ENCODE data around the gene SLC9A3. TPM values are rescaled to one million over a fixed set of nuclear protein-coding genes. Genes with fewer than 3 reads are reported as not detected.

Gene SLC9A3
- polyA plus RNA-seq, 1 donor = 203 TPM

DNA sequence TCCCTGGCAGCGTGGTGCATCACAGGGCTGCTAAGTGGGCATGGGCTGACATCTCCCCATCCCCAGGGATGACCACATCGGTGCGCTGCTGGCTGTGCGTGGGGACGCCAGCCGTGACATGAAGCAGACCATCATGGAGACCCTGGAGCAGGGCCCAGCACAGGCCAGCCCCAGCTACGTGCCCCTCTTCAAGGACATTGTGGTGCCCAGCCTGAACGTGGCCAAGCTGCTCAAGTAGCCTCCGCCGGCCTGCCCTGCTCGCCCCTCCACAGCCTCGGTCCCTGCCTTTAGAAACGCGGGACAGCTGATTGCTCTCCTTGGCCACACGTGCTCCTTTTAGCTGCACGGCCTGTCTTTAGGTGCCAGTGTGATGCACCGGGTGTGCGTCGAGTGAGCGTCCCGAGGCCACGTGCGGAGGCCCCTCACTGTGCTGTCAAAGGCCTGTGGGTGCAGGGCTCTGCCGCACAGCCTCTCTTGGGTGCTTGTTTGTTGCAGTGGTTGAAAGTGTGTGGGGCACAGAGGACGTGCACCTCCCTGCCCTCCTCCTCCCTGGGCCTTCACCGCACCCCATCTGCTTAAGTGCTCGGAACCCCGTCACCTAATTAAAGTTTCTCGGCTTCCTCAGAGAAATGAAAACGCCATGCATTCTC lies 57.5 kb downstream of the SLC9A3 start:
- Histone ChIP-seq H3K27ac (ENCODE audit: low read length) (no peak overlapping the region), H3K4me1 (ENCODE audit: control insufficient read depth, insufficient read depth, low read length) (peaks cover 5% of the 10 kb centered on the region), H3K4me3 (ENCODE audit: low read length) (no peak overlapping the region), H3K27me3 (ENCODE audit: control insufficient read depth, insufficient read depth, low read length) (no peaks in the 10 kb centered on the region), H3K9me3 (ENCODE audit: control insufficient read depth, low read depth, low read length) (peaks cover 9% of the 10 kb centered on the region), H3K36me3 (ENCODE audit: control insufficient read depth, insufficient read depth, low read length) (peaks cover 67% of the 10 kb centered on the region)
- no CpG with 5 or more reads among the region's 30 CpGs for WGBS (ENCODE audit: insufficient coverage, low lambda C conversion rate)
- DNase-seq = no peak

DNA sequence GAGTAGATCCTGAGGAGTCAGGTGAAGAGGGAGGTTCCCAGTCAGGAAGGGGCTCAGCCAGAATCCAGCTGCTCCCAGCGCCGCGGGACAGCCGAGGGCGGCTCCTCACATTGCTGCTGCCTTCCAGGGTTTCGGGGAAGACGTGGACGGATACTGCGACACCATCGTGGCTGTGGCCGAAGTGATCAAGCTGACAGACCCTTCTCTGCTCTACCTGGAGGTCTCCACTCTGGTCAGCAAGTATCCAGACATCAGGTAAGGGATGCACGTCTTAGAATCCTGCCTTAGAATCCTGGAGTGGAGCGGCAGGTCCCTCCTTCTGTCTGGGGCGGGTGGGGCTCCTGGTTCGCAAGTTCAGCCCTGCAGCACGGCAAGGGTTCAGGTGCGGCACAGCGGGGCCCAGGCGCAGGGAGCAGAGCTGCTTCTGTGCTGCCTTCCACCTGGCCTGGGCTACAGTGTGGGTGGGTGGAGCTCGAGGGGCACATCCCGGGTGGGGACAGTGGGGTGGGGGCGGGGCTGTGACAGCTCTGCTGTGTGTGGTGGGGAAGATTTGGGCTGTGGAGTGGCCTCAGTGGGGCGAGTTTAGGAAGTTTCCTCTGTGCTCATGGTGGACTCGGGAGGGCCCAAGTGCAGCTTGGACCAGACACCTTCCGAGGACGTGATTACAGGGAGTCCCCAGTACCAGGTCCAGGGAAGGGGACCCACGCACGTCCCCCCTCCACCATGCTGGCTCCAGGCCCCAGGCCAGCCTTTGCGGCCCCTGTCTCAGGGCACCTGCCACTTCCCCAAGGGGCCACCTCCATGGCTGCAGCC lies 58.5 kb downstream of the SLC9A3 start:
- Histone ChIP-seq H3K27me3 (ENCODE audit: control insufficient read depth, insufficient read depth, low read length) (no peaks in the 10 kb centered on the region), H3K4me1 (ENCODE audit: control insufficient read depth, insufficient read depth, low read length) (no peaks in the 10 kb centered on the region), H3K36me3 (ENCODE audit: control insufficient read depth, insufficient read depth, low read length) (peaks cover 62% of the 10 kb centered on the region), H3K4me3 (ENCODE audit: low read length) (no peak overlapping the region), H3K9me3 (ENCODE audit: control insufficient read depth, low read depth, low read length) (peaks cover 9% of the 10 kb centered on the region), H3K27ac (ENCODE audit: low read length) (no peak overlapping the region)
- WGBS (ENCODE audit: insufficient coverage, low lambda C conversion rate) = no CpG with 5 or more reads among the region's 29 CpGs
- DNase-seq = no peak

- DNase-seq = no peak
- peaks cover 9% of the 10 kb centered on the region for H3K9me3 ChIP-seq (ENCODE audit: control insufficient read depth, low read depth, low read length)
- no peak overlapping the region for H3K4me3 ChIP-seq (ENCODE audit: low read length)
- WGBS (ENCODE audit: insufficient coverage, low lambda C conversion rate) = no CpG with 5 or more reads among the region's 63 CpGs
- H3K4me1 ChIP-seq (ENCODE audit: control insufficient read depth, insufficient read depth, low read length) = no peaks in the 10 kb centered on the region
- H3K27me3 ChIP-seq (ENCODE audit: control insufficient read depth, insufficient read depth, low read length) = no peaks in the 10 kb centered on the region
- no peak overlapping the region for H3K27ac ChIP-seq (ENCODE audit: low read length)
- peaks cover 63% of the 10 kb centered on the region for H3K36me3 ChIP-seq (ENCODE audit: control insufficient read depth, insufficient read depth, low read length)
Observed at GRCh38 chr5:464843-465590, 59.2 kb downstream of the SLC9A3 start.

- WGBS (ENCODE audit: insufficient coverage, low lambda C conversion rate) = no CpG with 5 or more reads among the region's 19 CpGs
- H3K9me3 ChIP-seq (ENCODE audit: control insufficient read depth, low read depth, low read length) = peaks cover 9% of the 10 kb centered on the region
- no peaks in the 10 kb centered on the region for H3K27me3 ChIP-seq (ENCODE audit: control insufficient read depth, insufficient read depth, low read length)
- H3K4me1 ChIP-seq (ENCODE audit: control insufficient read depth, insufficient read depth, low read length) = no peaks in the 10 kb centered on the region
- no peak overlapping the region for H3K4me3 ChIP-seq (ENCODE audit: low read length)
- peaks cover 67% of the 10 kb centered on the region for H3K36me3 ChIP-seq (ENCODE audit: control insufficient read depth, insufficient read depth, low read length)
- DNase-seq = no peak
- H3K27ac ChIP-seq (ENCODE audit: low read length) = no peak overlapping the region
Observed at GRCh38 chr5:464446-464842, 59.8 kb downstream of the SLC9A3 start.

DNA sequence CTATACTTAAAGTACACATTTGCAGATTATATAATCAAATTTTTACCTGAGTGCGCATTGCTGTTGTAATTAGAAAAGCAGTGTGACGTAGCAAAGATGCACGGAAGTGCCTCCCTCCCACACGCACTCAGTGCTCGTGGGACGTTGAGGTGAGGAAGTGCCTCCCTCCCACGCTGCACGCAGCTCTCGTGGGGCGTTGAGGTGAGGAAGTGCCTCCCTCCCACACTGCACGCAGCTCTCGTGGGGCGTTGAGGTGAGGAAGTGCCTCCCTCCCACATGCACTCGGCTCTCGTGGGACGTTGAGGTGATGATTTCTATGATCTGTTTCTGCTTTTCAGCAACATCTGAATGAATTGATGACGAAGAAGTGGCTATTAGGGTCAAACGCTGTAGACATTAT lies 60.3 kb downstream of the SLC9A3 start:
- Histone ChIP-seq H3K9me3 (ENCODE audit: control insufficient read depth, low read depth, low read length) (peaks cover 9% of the 10 kb centered on the region), H3K27me3 (ENCODE audit: control insufficient read depth, insufficient read depth, low read length) (no peaks in the 10 kb centered on the region), H3K36me3 (ENCODE audit: control insufficient read depth, insufficient read depth, low read length) (peaks cover 68% of the 10 kb centered on the region), H3K27ac (ENCODE audit: low read length) (no peak overlapping the region), H3K4me1 (ENCODE audit: control insufficient read depth, insufficient read depth, low read length) (no peaks in the 10 kb centered on the region), H3K4me3 (ENCODE audit: low read length) (no peak overlapping the region)
- DNase-seq = no peak
- 100% methylated on average over 1 of the region's 18 CpGs for WGBS (ENCODE audit: insufficient coverage, low lambda C conversion rate)

DNA sequence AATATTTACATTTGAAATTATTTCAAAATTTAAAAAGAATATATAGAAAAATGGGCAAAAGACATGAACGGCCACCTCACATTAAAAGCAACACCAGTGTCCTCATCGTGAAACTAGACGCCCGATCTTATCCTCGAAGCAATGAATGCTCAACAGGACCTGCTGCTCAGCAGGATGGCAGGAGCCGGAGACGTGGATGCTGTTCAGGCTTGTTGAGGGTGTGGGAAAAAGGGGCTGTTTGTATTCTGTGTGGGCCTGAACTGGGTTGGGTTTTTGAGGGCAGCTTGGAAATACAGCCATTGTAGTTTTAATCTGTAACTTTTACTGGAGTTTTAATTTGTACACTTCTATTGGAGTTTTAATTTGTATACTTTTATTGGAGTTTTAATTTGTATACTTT lies 60.9 kb downstream of the SLC9A3 start:
- no peak for DNase-seq
- Histone ChIP-seq H3K36me3 (ENCODE audit: control insufficient read depth, insufficient read depth, low read length) (peaks cover 74% of the 10 kb centered on the region), H3K27me3 (ENCODE audit: control insufficient read depth, insufficient read depth, low read length) (no peaks in the 10 kb centered on the region), H3K27ac (ENCODE audit: low read length) (no peak overlapping the region), H3K4me1 (ENCODE audit: control insufficient read depth, insufficient read depth, low read length) (no peaks in the 10 kb centered on the region), H3K9me3 (ENCODE audit: control insufficient read depth, low read depth, low read length) (peaks cover 9% of the 10 kb centered on the region), H3K4me3 (ENCODE audit: low read length) (no peak overlapping the region)
- WGBS (ENCODE audit: insufficient coverage, low lambda C conversion rate) = 100% methylated on average over 3 of the region's 7 CpGs

- peaks cover 85% of the 10 kb centered on the region for H3K36me3 ChIP-seq (ENCODE audit: control insufficient read depth, insufficient read depth, low read length)
- no peak overlapping the region for H3K27ac ChIP-seq (ENCODE audit: low read length)
- no peak for DNase-seq
- WGBS (ENCODE audit: insufficient coverage, low lambda C conversion rate) = no CpG with 5 or more reads among the region's 24 CpGs
- H3K27me3 ChIP-seq (ENCODE audit: control insufficient read depth, insufficient read depth, low read length) = no peaks in the 10 kb centered on the region
- no peaks in the 10 kb centered on the region for H3K4me1 ChIP-seq (ENCODE audit: control insufficient read depth, insufficient read depth, low read length)
- no peak overlapping the region for H3K4me3 ChIP-seq (ENCODE audit: low read length)
- H3K9me3 ChIP-seq (ENCODE audit: control insufficient read depth, low read depth, low read length) = peaks cover 9% of the 10 kb centered on the region
Observed at GRCh38 chr5:462051-462481, 62.2 kb downstream of the SLC9A3 start.

DNA sequence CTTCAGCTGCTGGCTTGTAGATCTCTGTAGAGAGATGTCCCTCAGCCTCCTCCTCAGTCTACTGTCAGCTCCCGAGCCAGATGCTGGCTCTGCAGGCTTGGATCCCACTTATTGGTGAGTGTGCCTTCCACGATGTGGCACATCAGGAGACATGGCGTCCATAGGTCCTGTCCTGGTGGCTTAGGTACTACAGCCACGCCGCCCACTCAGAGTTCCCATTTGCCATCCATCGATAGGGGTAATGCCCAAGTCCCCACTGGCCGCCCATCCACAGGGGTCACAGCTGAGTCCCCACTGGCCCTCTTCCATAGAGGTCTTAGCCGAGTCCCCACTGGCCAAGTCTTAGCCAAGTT lies 64.0 kb downstream of the SLC9A3 start:
- WGBS (ENCODE audit: insufficient coverage, low lambda C conversion rate) = no CpG with 5 or more reads among the region's 8 CpGs
- H3K36me3 ChIP-seq (ENCODE audit: control insufficient read depth, insufficient read depth, low read length) = peaks cover 82% of the 10 kb centered on the region
- H3K9me3 ChIP-seq (ENCODE audit: control insufficient read depth, low read depth, low read length) = peaks cover 7% of the 10 kb centered on the region
- H3K4me3 ChIP-seq (ENCODE audit: low read length) = no peak overlapping the region
- H3K27ac ChIP-seq (ENCODE audit: low read length) = no peak overlapping the region
- H3K4me1 ChIP-seq (ENCODE audit: control insufficient read depth, insufficient read depth, low read length) = no peaks in the 10 kb centered on the region
- no peak for DNase-seq
- no peaks in the 10 kb centered on the region for H3K27me3 ChIP-seq (ENCODE audit: control insufficient read depth, insufficient read depth, low read length)

DNA sequence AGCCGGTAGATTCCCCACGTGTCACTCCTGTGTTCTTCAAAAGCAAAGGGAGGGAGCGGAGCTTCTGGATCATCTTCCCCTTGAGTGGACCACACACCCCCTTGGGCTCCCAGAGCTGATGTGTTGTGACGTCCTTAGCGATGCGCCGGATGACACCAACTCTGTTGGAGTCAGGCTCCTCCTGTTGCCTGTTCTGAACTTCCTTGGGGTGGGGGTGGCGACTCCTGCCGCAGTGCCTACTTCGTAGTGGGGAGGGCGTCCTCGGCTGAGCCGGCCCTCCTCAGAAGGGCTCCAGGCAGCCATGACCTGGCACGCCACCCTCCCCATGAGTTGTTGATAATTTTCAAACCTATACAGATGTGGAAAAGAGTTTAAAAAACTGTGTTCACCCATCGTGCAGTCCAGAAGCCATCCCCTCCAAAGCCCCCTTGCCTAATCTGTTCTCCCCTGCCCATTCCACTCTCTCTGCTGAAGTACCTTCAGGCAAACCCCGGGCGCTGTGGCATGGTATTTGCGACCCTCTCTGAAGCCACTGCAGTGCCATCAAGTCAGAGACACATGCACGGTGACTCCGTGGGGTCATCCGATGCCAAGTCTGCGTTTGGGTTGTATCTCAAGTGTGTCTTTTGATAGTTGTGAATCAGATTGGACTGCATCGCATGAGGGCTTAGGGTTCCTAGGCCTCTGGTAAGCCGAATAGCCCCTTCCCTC lies 64.5 kb downstream of the SLC9A3 start:
- no peak for DNase-seq
- 100% methylated on average over 1 of the region's 24 CpGs for WGBS (ENCODE audit: insufficient coverage, low lambda C conversion rate)
- Histone ChIP-seq H3K27me3 (ENCODE audit: control insufficient read depth, insufficient read depth, low read length) (no peaks in the 10 kb centered on the region), H3K9me3 (ENCODE audit: control insufficient read depth, low read depth, low read length) (peaks cover 2% of the 10 kb centered on the region), H3K36me3 (ENCODE audit: control insufficient read depth, insufficient read depth, low read length) (peaks cover 82% of the 10 kb centered on the region), H3K4me3 (ENCODE audit: low read length) (no peak overlapping the region), H3K4me1 (ENCODE audit: control insufficient read depth, insufficient read depth, low read length) (no peaks in the 10 kb centered on the region), H3K27ac (ENCODE audit: low read length) (no peak overlapping the region)
